ENCODE measurements around the gene CYB5RL. TPM values are rescaled to one million over a fixed set of nuclear protein-coding genes. Genes with fewer than 3 reads are reported as not detected.

Gene CYB5RL
- total and polyA plus RNA-seq, 2 experiments from 2014 or later = 6.4 to 6.7 TPM

DNA sequence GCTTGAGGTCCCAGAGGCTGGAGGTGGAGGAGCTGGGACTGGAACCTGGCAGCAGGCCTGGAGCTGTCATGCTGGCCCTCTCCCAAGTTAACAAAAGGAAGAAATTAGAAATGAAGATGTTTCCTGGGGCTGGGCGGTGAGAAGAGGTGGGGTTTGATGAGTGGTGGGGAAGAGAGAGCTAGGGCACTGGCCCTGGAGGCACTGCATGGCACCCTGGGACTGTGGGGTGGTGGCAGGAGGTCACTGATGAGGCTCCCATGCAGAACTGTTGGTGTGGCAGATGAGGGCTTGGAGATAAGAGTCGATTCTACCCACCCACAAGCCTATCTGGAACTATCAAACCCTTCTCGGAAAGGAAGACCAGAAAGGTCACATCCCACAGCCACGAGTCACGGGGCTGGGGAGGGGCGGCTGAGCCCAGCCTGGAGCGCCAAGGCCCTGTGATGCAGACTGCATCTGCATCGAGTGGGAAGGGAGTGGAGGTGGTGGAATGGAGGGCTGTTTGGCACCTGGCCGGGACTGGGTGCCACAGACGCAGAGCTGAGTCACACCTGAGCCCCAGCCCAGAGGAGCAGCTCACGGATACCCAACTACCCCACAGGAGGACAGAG lies 29.6 kb upstream of the CYB5RL start:
- peak in 1 of 2 donors; percentile 60 for DNase-seq (ENCODE audit: low read depth in 1 of 2, low spot score in 1 of 2)
- peaks cover 14% of the 10 kb centered on the region for H3K36me3 ChIP-seq
- H3K9me3 ChIP-seq (ENCODE audit: low read depth) = no peaks in the 10 kb centered on the region
- H3K4me3 ChIP-seq = no peak overlapping the region
- H3K27me3 ChIP-seq = no peaks in the 10 kb centered on the region
- no peak overlapping the region for H3K27ac ChIP-seq
- TF ChIP-seq, protein P1, sequence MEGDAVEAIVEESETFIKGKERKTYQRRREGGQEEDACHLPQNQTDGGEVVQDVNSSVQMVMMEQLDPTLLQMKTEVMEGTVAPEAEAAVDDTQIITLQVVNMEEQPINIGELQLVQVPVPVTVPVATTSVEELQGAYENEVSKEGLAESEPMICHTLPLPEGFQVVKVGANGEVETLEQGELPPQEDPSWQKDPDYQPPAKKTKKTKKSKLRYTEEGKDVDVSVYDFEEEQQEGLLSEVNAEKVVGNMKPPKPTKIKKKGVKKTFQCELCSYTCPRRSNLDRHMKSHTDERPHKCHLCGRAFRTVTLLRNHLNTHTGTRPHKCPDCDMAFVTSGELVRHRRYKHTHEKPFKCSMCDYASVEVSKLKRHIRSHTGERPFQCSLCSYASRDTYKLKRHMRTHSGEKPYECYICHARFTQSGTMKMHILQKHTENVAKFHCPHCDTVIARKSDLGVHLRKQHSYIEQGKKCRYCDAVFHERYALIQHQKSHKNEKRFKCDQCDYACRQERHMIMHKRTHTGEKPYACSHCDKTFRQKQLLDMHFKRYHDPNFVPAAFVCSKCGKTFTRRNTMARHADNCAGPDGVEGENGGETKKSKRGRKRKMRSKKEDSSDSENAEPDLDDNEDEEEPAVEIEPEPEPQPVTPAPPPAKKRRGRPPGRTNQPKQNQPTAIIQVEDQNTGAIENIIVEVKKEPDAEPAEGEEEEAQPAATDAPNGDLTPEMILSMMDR (IDR thresholded peaks at IDR 0.05; ENCODE audit: low read depth, low read length) = no peak
- H3K4me1 ChIP-seq (ENCODE audit: low read depth) = no peaks in the 10 kb centered on the region

DNA sequence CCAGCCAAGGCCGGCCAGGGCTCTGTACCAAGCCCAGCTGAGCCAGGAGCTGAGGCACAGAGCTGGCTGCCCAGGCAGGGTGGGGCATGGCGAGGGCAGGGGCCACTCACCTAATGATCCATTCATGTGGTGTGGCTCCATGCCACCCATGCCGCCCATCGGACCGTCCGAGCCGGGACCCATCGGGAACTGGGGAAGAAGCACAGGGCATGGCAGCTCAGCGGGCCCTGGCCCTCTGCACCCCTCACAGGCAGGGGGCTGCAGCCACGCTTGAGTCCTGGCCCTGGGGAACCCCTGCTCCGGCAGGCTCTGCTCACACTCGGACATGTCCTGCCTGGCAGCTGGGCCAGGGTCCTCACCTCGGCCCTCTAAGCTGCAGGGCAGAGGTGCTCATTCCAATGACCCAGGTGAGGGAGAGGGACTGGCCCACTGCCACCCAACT lies 28.8 kb upstream of the CYB5RL start:
- Histone ChIP-seq H3K9me3 (ENCODE audit: low read depth) (no peaks in the 10 kb centered on the region), H3K4me1 (ENCODE audit: low read depth) (no peaks in the 10 kb centered on the region), H3K4me3 (no peak overlapping the region), H3K36me3 (peaks cover 14% of the 10 kb centered on the region), H3K27ac (no peak overlapping the region), H3K27me3 (no peaks in the 10 kb centered on the region)
- TF ChIP-seq, protein P1 (IDR thresholded peaks at IDR 0.05; ENCODE audit: low read depth, low read length) = no peak
- DNase-seq (ENCODE audit: low read depth in 1 of 2, low spot score in 1 of 2) = no peak

DNA sequence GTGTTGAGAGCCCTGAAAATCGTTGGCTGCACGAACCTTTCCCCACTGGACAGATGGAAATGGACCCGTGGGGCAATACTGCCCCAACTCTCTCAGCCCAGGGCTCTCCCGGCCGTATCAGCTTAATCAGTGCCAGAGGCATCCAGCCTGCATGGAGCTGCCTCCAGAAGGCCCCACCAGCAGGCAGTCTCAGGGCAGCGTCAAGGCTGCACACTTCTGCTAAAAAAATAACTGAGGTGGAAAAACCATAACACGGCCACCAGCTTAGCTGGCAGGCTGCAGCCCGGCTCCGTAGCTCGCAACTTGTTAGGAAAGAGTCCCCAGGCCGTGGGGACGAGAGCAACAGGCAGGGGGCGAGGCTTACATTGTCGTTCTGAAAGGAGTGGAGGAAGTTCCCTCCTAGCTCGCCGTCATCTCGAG lies 28.1 kb upstream of the CYB5RL start:
- H3K36me3 ChIP-seq = peaks cover 14% of the 10 kb centered on the region
- H3K4me3 ChIP-seq = no peak overlapping the region
- no peaks in the 10 kb centered on the region for H3K4me1 ChIP-seq (ENCODE audit: low read depth)
- no peaks in the 10 kb centered on the region for H3K9me3 ChIP-seq (ENCODE audit: low read depth)
- TF ChIP-seq, protein P1 (IDR thresholded peaks at IDR 0.05; ENCODE audit: low read depth, low read length) = no peak
- no peaks in the 10 kb centered on the region for H3K27me3 ChIP-seq
- no peak for DNase-seq (ENCODE audit: low read depth in 1 of 2, low spot score in 1 of 2)
- H3K27ac ChIP-seq = no peak overlapping the region

DNA sequence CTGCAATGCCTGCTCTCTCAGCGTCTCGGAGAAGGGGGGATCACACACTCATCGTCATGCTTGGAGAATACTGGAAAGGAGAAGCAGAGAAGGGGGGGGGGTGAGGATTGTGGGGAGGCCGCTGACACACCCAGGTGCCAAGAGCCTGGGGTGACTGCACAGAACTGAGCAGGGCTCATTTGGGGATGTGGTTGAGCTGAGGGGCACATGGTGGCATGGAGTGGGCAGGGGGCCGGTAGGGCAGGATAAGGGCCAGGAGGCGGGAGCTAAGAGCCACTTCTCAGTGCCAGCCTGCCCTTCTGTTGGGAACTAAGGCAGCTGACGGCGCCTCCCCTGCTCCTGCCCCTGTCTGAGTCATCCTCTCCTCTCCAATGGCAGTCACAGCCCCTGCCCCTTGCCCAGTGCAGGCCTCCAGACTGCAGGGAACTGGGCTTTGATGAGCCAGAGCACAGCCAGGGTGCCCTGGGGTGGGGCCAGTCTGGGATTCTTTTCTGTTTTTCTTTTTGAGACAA lies 27.3 kb upstream of the CYB5RL start:
- Histone ChIP-seq H3K9me3 (ENCODE audit: low read depth) (no peaks in the 10 kb centered on the region), H3K27ac (no peak overlapping the region), H3K4me1 (ENCODE audit: low read depth) (no peaks in the 10 kb centered on the region), H3K27me3 (no peaks in the 10 kb centered on the region), H3K4me3 (no peak overlapping the region), H3K36me3 (peaks cover 14% of the 10 kb centered on the region)
- TF ChIP-seq, protein P1 (IDR thresholded peaks at IDR 0.05; ENCODE audit: low read depth, low read length) = no peak
- DNase-seq (ENCODE audit: low read depth in 1 of 2, low spot score in 1 of 2) = peak in 1 of 2 donors; percentile 34

DNA sequence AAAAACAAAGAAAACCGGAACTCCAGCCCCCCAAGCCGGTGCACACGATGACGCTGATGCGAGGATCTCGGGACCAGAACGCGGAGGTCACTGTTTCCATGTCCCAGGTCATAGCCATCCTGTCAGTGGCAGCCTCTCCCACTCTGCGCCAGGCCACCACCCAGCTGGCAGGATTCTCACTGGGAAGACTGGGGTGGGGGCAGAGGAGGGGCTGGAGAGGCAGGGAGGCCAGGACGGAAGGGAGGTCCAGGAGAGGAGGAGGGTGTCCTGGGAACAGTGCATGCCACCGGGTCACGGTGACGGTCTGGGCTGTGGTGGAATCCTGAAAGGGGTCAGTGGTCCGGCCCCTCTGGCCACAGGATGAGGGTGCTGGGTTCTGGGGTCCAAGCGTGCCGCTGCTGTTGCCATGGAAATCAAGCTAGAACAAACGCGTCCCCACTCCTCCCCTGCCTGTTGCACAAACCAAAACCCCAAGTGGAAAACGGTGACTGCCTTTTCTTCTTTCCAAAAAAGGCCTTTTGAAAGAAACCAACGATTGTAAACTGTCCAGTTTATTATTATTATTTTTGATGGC lies 26.2 kb upstream of the CYB5RL start:
- H3K9me3 ChIP-seq (ENCODE audit: low read depth) = no peaks in the 10 kb centered on the region
- TF ChIP-seq, protein P1 (IDR thresholded peaks at IDR 0.05; ENCODE audit: low read depth, low read length) = no peak
- DNase-seq (ENCODE audit: low read depth in 1 of 2, low spot score in 1 of 2) = no peak
- H3K27ac ChIP-seq = no peak overlapping the region
- H3K27me3 ChIP-seq = no peaks in the 10 kb centered on the region
- H3K4me1 ChIP-seq (ENCODE audit: low read depth) = no peaks in the 10 kb centered on the region
- H3K4me3 ChIP-seq = no peak overlapping the region
- H3K36me3 ChIP-seq = peaks cover 14% of the 10 kb centered on the region
